A549 (cell line): ENCODE measurements around the gene TMEM247. TPM values are rescaled to one million over a fixed set of nuclear protein-coding genes. Genes with fewer than 3 reads are reported as not detected.

Source experiments
- ATAC-seq, 2 experiments: fragments of 200-7000 bp in 1 of 2; fragments of >200 bp in 1 of 2; cut with Nextera tagmentation in 1 of 2; cut with Tn5 transposase in 1 of 2; 3 replicates each; pipeline versions ENCODE4 v1.8.0 to v1.9.1; 2018 to 2020; ENCODE audit warnings: mild to moderate bottlenecking in 1 of 2, moderate library complexity in 1 of 2
- CTCF ChIA-PET: fragments of 300-600 bp; sonication (Branson Sonifier 250); formaldehyde crosslinking; extraction: SDS; loops from one replicate; lab custom pipeline; 2021; ENCODE audit warnings: antibody characterized with exemption, inconsistent platforms; lab: Yijun Ruan, JAX
- POLR2A ChIA-PET: fragments of 350-600 bp; formaldehyde crosslinking; extraction: SDS; loops from one replicate; lab custom pipeline; 2021; ENCODE audit warnings: antibody characterized with exemption, inconsistent platforms; lab: Yijun Ruan, JAX
- DNase-seq, 2 experiments: peaks; one replicate each; pipeline versions ENCODE4 v3.0.0 to v3.0.0-alpha.2; 2011 to 2016; ENCODE audit warnings: low read depth in 1 of 2, low spot score in 1 of 2
- FAIRE-seq: peaks from 2 replicates; lab custom pipeline; 2011; peaks lifted over from hg19 to GRCh38; lab: Jason Lieb, UNC
- H3K27ac ChIP-seq, 2 experiments: fragments of >200 bp; sonication (Bioruptor Twin); formaldehyde crosslinking; 3 replicates each; pipeline ENCODE4 v1.5.1; 2016 to 2017
- H3K4me1 ChIP-seq: fragments of >200 bp; sonication (Bioruptor Twin); formaldehyde crosslinking; 3 replicates; pipeline ENCODE4 v1.6.1; 2016
- H3K4me2 ChIP-seq: fragments of >200 bp; sonication (Bioruptor Twin); formaldehyde crosslinking; 3 replicates; pipeline ENCODE4 v1.6.1; 2016
- H3K4me3 ChIP-seq: fragments of >200 bp; sonication (Bioruptor Twin); formaldehyde crosslinking; 3 replicates; pipeline ENCODE4 v1.5.1; 2016
- H3K9me3 ChIP-seq: fragments of >200 bp; sonication (Bioruptor Twin); formaldehyde crosslinking; 3 replicates; pipeline ENCODE4 v1.6.1; 2016
- CBX8 ChIP-seq: fragments of 200-600 bp; sonication (generic); IDR thresholded peaks from 2 replicates; pipeline ENCODE4 v1.6.1; 2016
- FOSL2 ChIP-seq, 2 experiments: fragments of 450-650 bp in 1 of 2; fragments of >200 bp in 1 of 2; sonication (Bioruptor Twin) in 1 of 2; formaldehyde crosslinking; IDR thresholded peaks; 2 replicates each; pipeline versions ENCODE4 v1.5.0 to v1.6.1; 2016 to 2020; ENCODE audit warnings: mild to moderate bottlenecking in 1 of 2, moderate library complexity in 1 of 2
- GATA3 ChIP-seq: IDR thresholded peaks from 2 replicates; pipeline ENCODE4 v1.6.1; 2012; ENCODE audit warnings: borderline replicate concordance
- HDAC2 ChIP-seq: fragments of 200-600 bp; sonication (generic); IDR thresholded peaks from 2 replicates; pipeline ENCODE4 v1.6.1; 2016
- HEYL ChIP-seq: fragments of 250-450 bp; sonication (Bioruptor Pico); IDR thresholded peaks from 2 replicates; pipeline ENCODE4 v1.8.0; 2021; ENCODE audit warnings: mild to moderate bottlenecking, moderate library complexity
- HOXA7 ChIP-seq: fragments of 250-450 bp; sonication (Bioruptor Pico); IDR thresholded peaks from 2 replicates; pipeline ENCODE4 v1.5.0; 2020; ENCODE audit warnings: mild to moderate bottlenecking, moderate library complexity
- JUNB ChIP-seq: fragments of >200 bp; sonication (Bioruptor Twin); formaldehyde crosslinking; IDR thresholded peaks from 2 replicates; pipeline ENCODE4 v1.6.1; 2016
- MAFK ChIP-seq: fragments of 450-650 bp; IDR thresholded peaks from 2 replicates; pipeline ENCODE4 v1.6.1; 2014; ENCODE audit not compliant: partially characterized antibody
- POLR2A ChIP-seq: IDR thresholded peaks from 2 replicates; pipeline ENCODE4 v1.6.1; 2012; ENCODE audit warnings: mild to moderate bottlenecking, low read length
- RAD21 ChIP-seq, 2 experiments: fragments of >200 bp in 1 of 2; sonication (Bioruptor Twin) in 1 of 2; formaldehyde crosslinking in 1 of 2; IDR thresholded peaks in 1 of 2; conservative IDR thresholded peaks in 1 of 2; 2 replicates in 1 of 2; 3 replicates in 1 of 2; pipeline ENCODE4 v1.6.1; 2012 to 2018; ENCODE audit warnings: inconsistent platforms in 1 of 2
- RFX5 ChIP-seq: fragments of 450-650 bp; IDR thresholded peaks from 2 replicates; pipeline ENCODE4 v1.7.1; 2014; ENCODE audit warnings: antibody characterized with exemption, mild to moderate bottlenecking, moderate library complexity
- SMC3 ChIP-seq: fragments of >200 bp; sonication (Bioruptor Twin); formaldehyde crosslinking; IDR thresholded peaks from 3 replicates; pipeline ENCODE4 v1.6.1; 2018; ENCODE audit warnings: inconsistent platforms
- SREBF2 ChIP-seq: fragments of 450-650 bp; IDR thresholded peaks from 2 replicates; pipeline ENCODE4 v1.6.1; 2014; ENCODE audit warnings: mild to moderate bottlenecking, moderate library complexity
- WGBS: methylation state at CpG from one replicate; pipeline ENCODE4 v1.1.6; 2017; ENCODE audit errors: missing lambda C conversion rate; 5-methylcytosine and 5-hydroxymethylcytosine counted together
- polyA plus RNA-seq, 4 experiments: library from polyadenylated mRNA; depleted of rRNA in 3 of 4; stranded (reverse); fragments of >200 nt; fragmentation: RNase III in 1 of 4; extraction: RNeasy Plus Mini Kit Qiagen cat#74134 plus additional on column Dnase treatment in 1 of 4; gene quantifications; 2 replicates in 3 of 4; 3 replicates in 1 of 4; pipeline ENCODE4 v1.2.3, GENCODE V29; 2011 to 2017
- TF ChIP-seq, protein P1 (sequence below): fragments of 450-650 bp; IDR thresholded peaks from 2 replicates; pipeline ENCODE4 v1.6.1; 2014; ENCODE audit warnings: antibody characterized with exemption
- TF ChIP-seq, protein P2 (sequence below): fragments of 200-600 bp; sonication (generic); IDR thresholded peaks from 2 replicates; pipeline ENCODE4 v1.6.1; 2016; ENCODE audit warnings: antibody characterized with exemption, mild to moderate bottlenecking, moderate library complexity
- TF ChIP-seq, protein P3 (sequence below): IDR thresholded peaks from 2 replicates; pipeline ENCODE4 v1.6.1; 2012
- TF ChIP-seq, protein P4 (sequence below): fragments of >200 bp; sonication (Bioruptor Twin); formaldehyde crosslinking; IDR thresholded peaks from 2 replicates; pipeline ENCODE4 v1.6.1; 2016
- TF ChIP-seq, protein P5 (sequence below): fragments of >200 bp; sonication (Bioruptor Twin); formaldehyde crosslinking; IDR thresholded peaks from 3 replicates; pipeline ENCODE4 v1.6.1; 2016
- TF ChIP-seq, protein P6 (sequence below): fragments of 150-350 bp; IDR thresholded peaks from 2 replicates; pipeline ENCODE4 v1.6.1; 2014; ENCODE audit warnings: low read depth, mild to moderate bottlenecking, low read length

TMEM247 gene
- polyA plus RNA-seq, 2 of the 4 experiments (the other 2 are of a cell fraction) = not detected

DNA sequence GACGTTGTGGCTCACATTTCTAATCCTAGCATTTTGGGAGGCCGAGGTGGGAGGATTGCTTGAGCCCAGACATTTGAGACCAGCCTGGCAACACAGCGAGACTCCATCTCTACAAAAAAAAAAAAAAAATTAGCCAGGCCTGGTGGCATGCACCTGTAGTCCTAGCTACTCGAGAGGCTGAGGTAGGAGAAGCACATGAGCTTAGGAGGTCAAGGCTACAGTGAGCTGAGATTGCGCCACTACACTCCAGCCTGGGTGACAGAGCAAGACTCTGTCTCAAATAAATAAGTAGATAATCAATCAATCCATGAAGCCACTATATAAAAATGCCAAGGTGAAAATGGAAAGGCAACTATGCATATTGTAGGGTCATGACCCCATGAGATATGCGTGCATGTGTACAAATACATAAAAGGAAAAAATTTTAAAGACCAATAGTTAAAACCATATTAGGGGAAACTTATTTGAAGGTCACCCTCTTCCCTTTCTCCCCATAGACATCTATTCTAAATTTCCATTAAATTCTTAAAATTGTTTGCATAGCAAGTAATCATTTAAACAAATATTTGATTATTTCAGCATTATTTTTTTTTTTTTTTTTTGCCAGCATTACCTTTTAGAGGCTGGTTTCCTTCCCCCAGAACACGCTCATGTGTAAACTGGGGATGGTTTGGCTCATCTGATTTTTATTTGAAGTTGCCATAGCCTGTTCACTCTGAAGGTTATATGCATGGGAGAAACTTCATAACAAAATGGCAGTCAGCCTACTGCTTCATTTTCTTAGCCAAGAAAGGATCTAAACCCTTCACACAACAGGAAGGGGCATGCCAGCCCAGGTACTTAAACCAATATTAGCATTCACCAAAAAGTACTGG lies 37.3 kb upstream of the TMEM247 start:
- no peak for DNase-seq
- CTCF ChIA-PET = interaction anchor here (0.9 to 1.7 kb wide), 3 partner anchors 11 to 431 kb away, joined by 3 to 4 read pairs (median 4); no protein-coding TSS in a partner anchor
- ATAC-seq = no peak

DNA sequence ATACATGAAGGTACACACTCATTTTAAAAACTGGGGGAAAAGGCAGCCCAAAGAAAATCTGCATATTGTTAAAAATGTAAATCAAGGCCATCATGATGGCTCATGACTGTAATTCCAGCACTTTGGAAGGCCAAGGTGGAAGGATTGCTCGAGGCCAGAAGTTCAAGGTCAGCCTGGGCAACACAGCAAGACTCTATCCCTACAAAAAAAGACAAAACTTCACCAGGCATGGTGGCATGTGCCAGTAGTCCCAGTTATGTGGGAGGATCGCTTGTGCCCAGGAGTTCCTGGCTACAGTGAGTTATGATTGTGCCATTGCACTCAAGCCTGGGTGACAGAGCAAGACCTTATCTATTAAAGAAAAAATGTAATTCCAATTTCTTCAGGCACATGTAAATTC lies 34.6 kb upstream of the TMEM247 start:
- CTCF ChIA-PET = interaction anchor here (1.0 to 2.9 kb wide), 4 partner anchors 9 to 45 kb away, joined by 3 to 13 read pairs (median 4); no protein-coding TSS in a partner anchor
- WGBS = 27% methylated on average over 2 of the region's 2 CpGs
- FAIRE-seq = no peak

More for the DNA sequence above, 37.3 kb upstream of the TMEM247 start:
- H3K4me3 ChIP-seq = no peak overlapping the region
- peaks cover 10% of the 10 kb centered on the region; the same call in 1 of the 3 replicates for H3K9me3 ChIP-seq
- FAIRE-seq = no peak
- 75% methylated on average over 7 of the region's 7 CpGs for WGBS
- H3K4me1 ChIP-seq = 0 out of 3 replicates have a peak, but pooled peaks cover 4% of the 10 kb centered on the region
- H3K27ac ChIP-seq = no peak overlapping the region
- POLR2A ChIA-PET = no interaction called here
- TF ChIP-seq, protein P1, sequence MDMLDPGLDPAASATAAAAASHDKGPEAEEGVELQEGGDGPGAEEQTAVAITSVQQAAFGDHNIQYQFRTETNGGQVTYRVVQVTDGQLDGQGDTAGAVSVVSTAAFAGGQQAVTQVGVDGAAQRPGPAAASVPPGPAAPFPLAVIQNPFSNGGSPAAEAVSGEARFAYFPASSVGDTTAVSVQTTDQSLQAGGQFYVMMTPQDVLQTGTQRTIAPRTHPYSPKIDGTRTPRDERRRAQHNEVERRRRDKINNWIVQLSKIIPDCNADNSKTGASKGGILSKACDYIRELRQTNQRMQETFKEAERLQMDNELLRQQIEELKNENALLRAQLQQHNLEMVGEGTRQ = no peak
- TF ChIP-seq MAFK = peak; percentile 10
- no peak overlapping the region for H3K4me2 ChIP-seq

DNA sequence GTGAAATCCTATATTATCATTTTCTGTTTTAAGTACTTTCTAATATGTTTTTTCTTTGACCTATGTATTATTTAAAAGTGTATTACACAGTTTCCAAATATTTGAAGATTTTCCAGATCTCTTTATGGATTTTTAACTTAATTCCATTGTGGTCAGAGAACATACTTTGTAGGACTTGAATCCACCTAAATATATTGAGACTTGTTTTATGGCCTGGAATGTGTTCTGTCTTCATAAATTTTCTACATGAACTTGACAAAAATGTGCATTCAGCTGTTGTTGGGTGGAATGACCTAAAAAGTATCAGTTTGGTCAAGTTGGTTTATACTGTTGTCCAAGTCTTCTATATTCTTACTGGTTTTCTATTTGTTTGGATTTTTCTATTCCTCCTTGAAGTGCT lies 33.8 kb upstream of the TMEM247 start:
- no peak for DNase-seq
- TF ChIP-seq CBX8 (no peak), POLR2A (no peak), SREBF2 (no peak), GATA3 (no peak), RFX5 (no peak), HDAC2 (no peak), MAFK (no peak), RAD21 (conservative IDR thresholded peaks at IDR 0.05 in 1 of 2, IDR thresholded peaks at IDR 0.05 in 1 of 2) (no peak), HOXA7 (no peak)
- TF ChIP-seq, protein P1 = no peak
- TF ChIP-seq, protein P2, sequence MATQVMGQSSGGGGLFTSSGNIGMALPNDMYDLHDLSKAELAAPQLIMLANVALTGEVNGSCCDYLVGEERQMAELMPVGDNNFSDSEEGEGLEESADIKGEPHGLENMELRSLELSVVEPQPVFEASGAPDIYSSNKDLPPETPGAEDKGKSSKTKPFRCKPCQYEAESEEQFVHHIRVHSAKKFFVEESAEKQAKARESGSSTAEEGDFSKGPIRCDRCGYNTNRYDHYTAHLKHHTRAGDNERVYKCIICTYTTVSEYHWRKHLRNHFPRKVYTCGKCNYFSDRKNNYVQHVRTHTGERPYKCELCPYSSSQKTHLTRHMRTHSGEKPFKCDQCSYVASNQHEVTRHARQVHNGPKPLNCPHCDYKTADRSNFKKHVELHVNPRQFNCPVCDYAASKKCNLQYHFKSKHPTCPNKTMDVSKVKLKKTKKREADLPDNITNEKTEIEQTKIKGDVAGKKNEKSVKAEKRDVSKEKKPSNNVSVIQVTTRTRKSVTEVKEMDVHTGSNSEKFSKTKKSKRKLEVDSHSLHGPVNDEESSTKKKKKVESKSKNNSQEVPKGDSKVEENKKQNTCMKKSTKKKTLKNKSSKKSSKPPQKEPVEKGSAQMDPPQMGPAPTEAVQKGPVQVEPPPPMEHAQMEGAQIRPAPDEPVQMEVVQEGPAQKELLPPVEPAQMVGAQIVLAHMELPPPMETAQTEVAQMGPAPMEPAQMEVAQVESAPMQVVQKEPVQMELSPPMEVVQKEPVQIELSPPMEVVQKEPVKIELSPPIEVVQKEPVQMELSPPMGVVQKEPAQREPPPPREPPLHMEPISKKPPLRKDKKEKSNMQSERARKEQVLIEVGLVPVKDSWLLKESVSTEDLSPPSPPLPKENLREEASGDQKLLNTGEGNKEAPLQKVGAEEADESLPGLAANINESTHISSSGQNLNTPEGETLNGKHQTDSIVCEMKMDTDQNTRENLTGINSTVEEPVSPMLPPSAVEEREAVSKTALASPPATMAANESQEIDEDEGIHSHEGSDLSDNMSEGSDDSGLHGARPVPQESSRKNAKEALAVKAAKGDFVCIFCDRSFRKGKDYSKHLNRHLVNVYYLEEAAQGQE = no peak
- TF ChIP-seq, protein P3, sequence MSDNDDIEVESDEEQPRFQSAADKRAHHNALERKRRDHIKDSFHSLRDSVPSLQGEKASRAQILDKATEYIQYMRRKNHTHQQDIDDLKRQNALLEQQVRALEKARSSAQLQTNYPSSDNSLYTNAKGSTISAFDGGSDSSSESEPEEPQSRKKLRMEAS = no peak
- TF ChIP-seq, protein P4, sequence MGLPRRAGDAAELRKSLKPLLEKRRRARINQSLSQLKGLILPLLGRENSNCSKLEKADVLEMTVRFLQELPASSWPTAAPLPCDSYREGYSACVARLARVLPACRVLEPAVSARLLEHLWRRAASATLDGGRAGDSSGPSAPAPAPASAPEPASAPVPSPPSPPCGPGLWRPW = no peak
- TF ChIP-seq, all 56 proteins: peak for 0
- Histone ChIP-seq H3K9me3 (peaks cover 10% of the 10 kb centered on the region; the same call in 1 of the 3 replicates), H3K4me2 (no peak overlapping the region), H3K4me3 (no peak overlapping the region), H3K4me1 (0 out of 3 replicates have a peak, but pooled peaks cover 4% of the 10 kb centered on the region), H3K27ac (no peak overlapping the region)
- FAIRE-seq = peak; percentile 7
- ChIA-PET POLR2A (no interaction called here), CTCF (interaction anchor here (0.5 to 2.9 kb wide), 3 partner anchors 15 to 943 kb away, joined by 3 to 13 read pairs (median 3); no protein-coding TSS in a partner anchor)
- no peak for ATAC-seq

More for the DNA sequence above, 34.6 kb upstream of the TMEM247 start:
- Histone ChIP-seq H3K4me2 (no peak overlapping the region), H3K9me3 (peaks cover 10% of the 10 kb centered on the region; the same call in 1 of the 3 replicates), H3K4me3 (no peak overlapping the region), H3K27ac (no peak overlapping the region), H3K4me1 (0 out of 3 replicates have a peak, but pooled peaks cover 4% of the 10 kb centered on the region)
- DNase-seq (no peak), ATAC-seq (no peak)
- TF ChIP-seq JUNB (no peak), HEYL (CRISPR knock-in tag) (no peak), HDAC2 (no peak), FOSL2 (IDR thresholded peaks at IDR 0.05) (no peak), FOSL2 (CRISPR knock-in tag; IDR thresholded peaks at IDR 0.05) (no peak), SMC3 (no peak)
- TF ChIP-seq, protein P1 = no peak
- TF ChIP-seq, protein P5, sequence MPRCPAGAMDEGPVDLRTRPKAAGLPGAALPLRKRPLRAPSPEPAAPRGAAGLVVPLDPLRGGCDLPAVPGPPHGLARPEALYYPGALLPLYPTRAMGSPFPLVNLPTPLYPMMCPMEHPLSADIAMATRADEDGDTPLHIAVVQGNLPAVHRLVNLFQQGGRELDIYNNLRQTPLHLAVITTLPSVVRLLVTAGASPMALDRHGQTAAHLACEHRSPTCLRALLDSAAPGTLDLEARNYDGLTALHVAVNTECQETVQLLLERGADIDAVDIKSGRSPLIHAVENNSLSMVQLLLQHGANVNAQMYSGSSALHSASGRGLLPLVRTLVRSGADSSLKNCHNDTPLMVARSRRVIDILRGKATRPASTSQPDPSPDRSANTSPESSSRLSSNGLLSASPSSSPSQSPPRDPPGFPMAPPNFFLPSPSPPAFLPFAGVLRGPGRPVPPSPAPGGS = no peak
- TF ChIP-seq, protein P4 = no peak
- TF ChIP-seq, protein P6, sequence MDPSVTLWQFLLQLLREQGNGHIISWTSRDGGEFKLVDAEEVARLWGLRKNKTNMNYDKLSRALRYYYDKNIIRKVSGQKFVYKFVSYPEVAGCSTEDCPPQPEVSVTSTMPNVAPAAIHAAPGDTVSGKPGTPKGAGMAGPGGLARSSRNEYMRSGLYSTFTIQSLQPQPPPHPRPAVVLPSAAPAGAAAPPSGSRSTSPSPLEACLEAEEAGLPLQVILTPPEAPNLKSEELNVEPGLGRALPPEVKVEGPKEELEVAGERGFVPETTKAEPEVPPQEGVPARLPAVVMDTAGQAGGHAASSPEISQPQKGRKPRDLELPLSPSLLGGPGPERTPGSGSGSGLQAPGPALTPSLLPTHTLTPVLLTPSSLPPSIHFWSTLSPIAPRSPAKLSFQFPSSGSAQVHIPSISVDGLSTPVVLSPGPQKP = no peak
- POLR2A ChIA-PET = no interaction called here
